Measurements from ENCODE around the gene NPTX2. TPM values are rescaled to one million over a fixed set of nuclear protein-coding genes. Genes with fewer than 3 reads are reported as not detected.

The NPTX2 gene
- total and polyA plus RNA-seq, 2 experiments from 2014 or later, result 8.2 to 24.1 TPM

DNA sequence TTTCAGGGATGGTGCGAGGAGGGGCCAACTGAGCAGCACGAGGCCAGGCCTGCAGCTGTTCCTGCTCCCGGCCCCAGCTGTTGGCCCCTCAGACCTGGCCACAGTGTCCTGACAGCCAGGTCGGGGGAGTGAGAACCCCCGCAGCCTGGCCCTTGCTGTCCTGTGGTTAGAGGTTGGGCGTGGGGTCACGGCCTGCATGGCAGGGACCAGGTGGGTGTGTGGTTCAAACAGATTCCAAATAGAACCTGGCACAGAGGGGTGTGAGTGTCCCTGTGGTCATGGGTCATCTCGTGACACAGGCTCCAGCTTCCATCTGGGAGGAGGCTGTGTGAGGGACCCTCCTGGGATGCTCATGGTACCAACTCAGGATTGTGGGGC is 10.3 kb downstream of the NPTX2 start:
- Histone ChIP-seq H3K27me3 (ENCODE audit: insufficient read depth) (no peaks in the 10 kb centered on the region), H3K79me2 (replicated peaks; ENCODE audit: insufficient read depth) (no peaks in the 10 kb centered on the region), H3K4me1 (ENCODE audit: insufficient read depth) (no peaks in the 10 kb centered on the region), H4K20me1 (replicated peaks; ENCODE audit: insufficient read depth) (no peaks in the 10 kb centered on the region), H3K4me3 (no peak overlapping the region), H2AFZ (no peak overlapping the region), H3K36me3 (ENCODE audit: insufficient read depth) (no peaks in the 10 kb centered on the region), H3K9me2 (ENCODE audit: insufficient read depth) (no peaks in the 10 kb centered on the region), H3K4me2 (no peak overlapping the region), H3F3A (replicated peaks; ENCODE audit: low read depth) (no peaks in the 10 kb centered on the region), H3K27ac (ENCODE audit: low read depth) (no peak overlapping the region)
- H3K36me3 Mint-ChIP-seq (ENCODE audit: low read depth), result no peaks in the 10 kb centered on the region; the same call in 1 of the 3 replicates
- no peak for ATAC-seq
- peaks cover 7% of the 10 kb centered on the region for H3K9me3 Mint-ChIP-seq
- H3K27ac Mint-ChIP-seq, result no peak overlapping the region
- H3K4me3 Mint-ChIP-seq, result no peak overlapping the region
- TF ChIP-seq NANOG (IDR thresholded peaks at IDR 0.05; ENCODE audit: borderline replicate concordance), result no peak
- no peak for TF ChIP-seq EZH2 (IDR thresholded peaks at IDR 0.05; ENCODE audit: low read depth, unreplicated experiment)
- TF ChIP-seq, protein P1, sequence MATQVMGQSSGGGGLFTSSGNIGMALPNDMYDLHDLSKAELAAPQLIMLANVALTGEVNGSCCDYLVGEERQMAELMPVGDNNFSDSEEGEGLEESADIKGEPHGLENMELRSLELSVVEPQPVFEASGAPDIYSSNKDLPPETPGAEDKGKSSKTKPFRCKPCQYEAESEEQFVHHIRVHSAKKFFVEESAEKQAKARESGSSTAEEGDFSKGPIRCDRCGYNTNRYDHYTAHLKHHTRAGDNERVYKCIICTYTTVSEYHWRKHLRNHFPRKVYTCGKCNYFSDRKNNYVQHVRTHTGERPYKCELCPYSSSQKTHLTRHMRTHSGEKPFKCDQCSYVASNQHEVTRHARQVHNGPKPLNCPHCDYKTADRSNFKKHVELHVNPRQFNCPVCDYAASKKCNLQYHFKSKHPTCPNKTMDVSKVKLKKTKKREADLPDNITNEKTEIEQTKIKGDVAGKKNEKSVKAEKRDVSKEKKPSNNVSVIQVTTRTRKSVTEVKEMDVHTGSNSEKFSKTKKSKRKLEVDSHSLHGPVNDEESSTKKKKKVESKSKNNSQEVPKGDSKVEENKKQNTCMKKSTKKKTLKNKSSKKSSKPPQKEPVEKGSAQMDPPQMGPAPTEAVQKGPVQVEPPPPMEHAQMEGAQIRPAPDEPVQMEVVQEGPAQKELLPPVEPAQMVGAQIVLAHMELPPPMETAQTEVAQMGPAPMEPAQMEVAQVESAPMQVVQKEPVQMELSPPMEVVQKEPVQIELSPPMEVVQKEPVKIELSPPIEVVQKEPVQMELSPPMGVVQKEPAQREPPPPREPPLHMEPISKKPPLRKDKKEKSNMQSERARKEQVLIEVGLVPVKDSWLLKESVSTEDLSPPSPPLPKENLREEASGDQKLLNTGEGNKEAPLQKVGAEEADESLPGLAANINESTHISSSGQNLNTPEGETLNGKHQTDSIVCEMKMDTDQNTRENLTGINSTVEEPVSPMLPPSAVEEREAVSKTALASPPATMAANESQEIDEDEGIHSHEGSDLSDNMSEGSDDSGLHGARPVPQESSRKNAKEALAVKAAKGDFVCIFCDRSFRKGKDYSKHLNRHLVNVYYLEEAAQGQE (IDR thresholded peaks at IDR 0.05; ENCODE audit: unreplicated experiment), result no peak
- TF ChIP-seq, protein P2, sequence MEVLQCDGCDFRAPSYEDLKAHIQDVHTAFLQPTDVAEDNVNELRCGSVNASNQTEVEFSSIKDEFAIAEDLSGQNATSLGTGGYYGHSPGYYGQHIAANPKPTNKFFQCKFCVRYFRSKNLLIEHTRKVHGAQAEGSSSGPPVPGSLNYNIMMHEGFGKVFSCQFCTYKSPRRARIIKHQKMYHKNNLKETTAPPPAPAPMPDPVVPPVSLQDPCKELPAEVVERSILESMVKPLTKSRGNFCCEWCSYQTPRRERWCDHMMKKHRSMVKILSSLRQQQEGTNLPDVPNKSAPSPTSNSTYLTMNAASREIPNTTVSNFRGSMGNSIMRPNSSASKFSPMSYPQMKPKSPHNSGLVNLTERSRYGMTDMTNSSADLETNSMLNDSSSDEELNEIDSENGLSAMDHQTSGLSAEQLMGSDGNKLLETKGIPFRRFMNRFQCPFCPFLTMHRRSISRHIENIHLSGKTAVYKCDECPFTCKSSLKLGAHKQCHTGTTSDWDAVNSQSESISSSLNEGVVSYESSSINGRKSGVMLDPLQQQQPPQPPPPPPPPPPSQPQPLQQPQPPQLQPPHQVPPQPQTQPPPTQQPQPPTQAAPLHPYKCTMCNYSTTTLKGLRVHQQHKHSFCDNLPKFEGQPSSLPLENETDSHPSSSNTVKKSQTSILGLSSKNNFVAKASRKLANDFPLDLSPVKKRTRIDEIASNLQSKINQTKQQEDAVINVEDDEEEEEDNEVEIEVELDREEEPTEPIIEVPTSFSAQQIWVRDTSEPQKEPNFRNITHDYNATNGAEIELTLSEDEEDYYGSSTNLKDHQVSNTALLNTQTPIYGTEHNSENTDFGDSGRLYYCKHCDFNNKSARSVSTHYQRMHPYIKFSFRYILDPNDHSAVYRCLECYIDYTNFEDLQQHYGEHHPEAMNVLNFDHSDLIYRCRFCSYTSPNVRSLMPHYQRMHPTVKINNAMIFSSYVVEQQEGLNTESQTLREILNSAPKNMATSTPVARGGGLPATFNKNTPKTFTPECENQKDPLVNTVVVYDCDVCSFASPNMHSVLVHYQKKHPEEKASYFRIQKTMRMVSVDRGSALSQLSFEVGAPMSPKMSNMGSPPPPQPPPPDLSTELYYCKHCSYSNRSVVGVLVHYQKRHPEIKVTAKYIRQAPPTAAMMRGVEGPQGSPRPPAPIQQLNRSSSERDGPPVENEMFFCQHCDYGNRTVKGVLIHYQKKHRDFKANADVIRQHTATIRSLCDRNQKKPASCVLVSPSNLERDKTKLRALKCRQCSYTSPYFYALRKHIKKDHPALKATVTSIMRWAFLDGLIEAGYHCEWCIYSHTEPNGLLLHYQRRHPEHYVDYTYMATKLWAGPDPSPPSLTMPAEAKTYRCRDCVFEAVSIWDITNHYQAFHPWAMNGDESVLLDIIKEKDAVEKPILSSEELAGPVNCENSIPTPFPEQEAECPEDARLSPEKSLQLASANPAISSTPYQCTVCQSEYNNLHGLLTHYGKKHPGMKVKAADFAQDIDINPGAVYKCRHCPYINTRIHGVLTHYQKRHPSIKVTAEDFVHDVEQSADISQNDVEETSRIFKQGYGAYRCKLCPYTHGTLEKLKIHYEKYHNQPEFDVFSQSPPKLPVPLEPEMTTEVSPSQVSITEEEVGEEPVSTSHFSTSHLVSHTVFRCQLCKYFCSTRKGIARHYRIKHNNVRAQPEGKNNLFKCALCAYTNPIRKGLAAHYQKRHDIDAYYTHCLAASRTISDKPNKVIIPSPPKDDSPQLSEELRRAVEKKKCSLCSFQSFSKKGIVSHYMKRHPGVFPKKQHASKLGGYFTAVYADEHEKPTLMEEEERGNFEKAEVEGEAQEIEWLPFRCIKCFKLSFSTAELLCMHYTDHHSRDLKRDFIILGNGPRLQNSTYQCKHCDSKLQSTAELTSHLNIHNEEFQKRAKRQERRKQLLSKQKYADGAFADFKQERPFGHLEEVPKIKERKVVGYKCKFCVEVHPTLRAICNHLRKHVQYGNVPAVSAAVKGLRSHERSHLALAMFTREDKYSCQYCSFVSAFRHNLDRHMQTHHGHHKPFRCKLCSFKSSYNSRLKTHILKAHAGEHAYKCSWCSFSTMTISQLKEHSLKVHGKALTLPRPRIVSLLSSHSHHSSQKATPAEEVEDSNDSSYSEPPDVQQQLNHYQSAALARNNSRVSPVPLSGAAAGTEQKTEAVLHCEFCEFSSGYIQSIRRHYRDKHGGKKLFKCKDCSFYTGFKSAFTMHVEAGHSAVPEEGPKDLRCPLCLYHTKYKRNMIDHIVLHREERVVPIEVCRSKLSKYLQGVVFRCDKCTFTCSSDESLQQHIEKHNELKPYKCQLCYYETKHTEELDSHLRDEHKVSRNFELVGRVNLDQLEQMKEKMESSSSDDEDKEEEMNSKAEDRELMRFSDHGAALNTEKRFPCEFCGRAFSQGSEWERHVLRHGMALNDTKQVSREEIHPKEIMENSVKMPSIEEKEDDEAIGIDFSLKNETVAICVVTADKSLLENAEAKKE (CRISPR knock-in tag; IDR thresholded peaks at IDR 0.05), result no peak
- TF ChIP-seq ZNF331 (CRISPR knock-in tag; IDR thresholded peaks at IDR 0.05; ENCODE audit: low read depth), result no peak
- no peak for TF ChIP-seq JUNB (IDR thresholded peaks at IDR 0.05; ENCODE audit: unreplicated experiment)
- TF ChIP-seq POLR2AphosphoS5 (IDR thresholded peaks at IDR 0.05; ENCODE audit: low read depth), result no peak
- TF ChIP-seq CTCF (conservative IDR thresholded peaks at IDR 0.05; ENCODE audit: low read depth in 2 of 2), result no peak
- no peak for TF ChIP-seq EZH2phosphoT487 (IDR thresholded peaks at IDR 0.05; ENCODE audit: unreplicated experiment)
- no peak for TF ChIP-seq CREB1 (CRISPR knock-in tag; IDR thresholded peaks at IDR 0.05; ENCODE audit: low read depth)
- TF ChIP-seq STAT1 (IDR thresholded peaks at IDR 0.05; ENCODE audit: unreplicated experiment), result no peak
- no peak for TF ChIP-seq ZNF114 (CRISPR knock-in tag; IDR thresholded peaks at IDR 0.05)
- TF ChIP-seq, protein P3, sequence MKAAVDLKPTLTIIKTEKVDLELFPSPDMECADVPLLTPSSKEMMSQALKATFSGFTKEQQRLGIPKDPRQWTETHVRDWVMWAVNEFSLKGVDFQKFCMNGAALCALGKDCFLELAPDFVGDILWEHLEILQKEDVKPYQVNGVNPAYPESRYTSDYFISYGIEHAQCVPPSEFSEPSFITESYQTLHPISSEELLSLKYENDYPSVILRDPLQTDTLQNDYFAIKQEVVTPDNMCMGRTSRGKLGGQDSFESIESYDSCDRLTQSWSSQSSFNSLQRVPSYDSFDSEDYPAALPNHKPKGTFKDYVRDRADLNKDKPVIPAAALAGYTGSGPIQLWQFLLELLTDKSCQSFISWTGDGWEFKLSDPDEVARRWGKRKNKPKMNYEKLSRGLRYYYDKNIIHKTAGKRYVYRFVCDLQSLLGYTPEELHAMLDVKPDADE (IDR thresholded peaks at IDR 0.05), result no peak
- DNase-seq (ENCODE audit: low spot score), result no peak
- peaks cover 9% of the 10 kb centered on the region for H3K27me3 Mint-ChIP-seq (ENCODE audit: insufficient read depth, low read depth, poor library complexity)
- H3K4me1 Mint-ChIP-seq, result peaks cover 20% of the 10 kb centered on the region

Measured in GM23338 (cell line).